Natural killer cell (primary cell): ENCODE results near the gene ZC3H7B. TPM values are rescaled to one million over a fixed set of nuclear protein-coding genes. Genes with fewer than 3 reads are reported as not detected.

ENCODE experiments used
- ATAC-seq, 3 donors: fragments of 150-1000 bp in 2 of 3; fragments of 200-7000 bp in 1 of 3; cut with Tn5 transposase; 1 replicate in 1 of 3; 2 replicates in 2 of 3; pipeline ENCODE4 v1.10.0; 2021; ENCODE audit warnings: mild to moderate bottlenecking in 2 of 3, moderate library complexity in 2 of 3
- DNase-seq, 2 donors: peaks; one replicate each; pipeline versions ENCODE4 v3.0.0 to v3.0.0-alpha.2; 2013 to 2021; ENCODE audit warnings: mixed read lengths in 1 of 2
- H3K27ac ChIP-seq: one replicate; pipeline ENCODE4 v1.5.1; 2013; ENCODE audit warnings: mild to moderate bottlenecking, low read length
- H3K27me3 ChIP-seq: one replicate; pipeline ENCODE4 v1.6.1; 2013; ENCODE audit warnings: low read length; ENCODE audit not compliant: control insufficient read depth, insufficient read depth
- H3K36me3 ChIP-seq: one replicate; pipeline ENCODE4 v1.6.1; 2013; ENCODE audit warnings: low read length; ENCODE audit not compliant: control insufficient read depth, insufficient read depth
- H3K4me1 ChIP-seq: one replicate; pipeline ENCODE4 v1.6.1; 2013; ENCODE audit warnings: low read length; ENCODE audit not compliant: control insufficient read depth, insufficient read depth
- H3K4me3 ChIP-seq: one replicate; pipeline ENCODE4 v1.5.1; 2013; ENCODE audit warnings: low read length
- H3K9me3 ChIP-seq: one replicate; pipeline ENCODE4 v1.6.1; 2013; ENCODE audit warnings: low read length; ENCODE audit not compliant: control insufficient read depth, insufficient read depth
- H3K27ac Mint-ChIP-seq, 2 donors: one replicate each; pipeline ENCODE4 v1.8.0; 2022; ENCODE audit warnings: mild to moderate bottlenecking in 2 of 2, mixed read lengths in 2 of 2, moderate library complexity in 1 of 2
- H3K27me3 Mint-ChIP-seq, 2 donors: one replicate each; pipeline ENCODE4 v1.8.0; 2022; ENCODE audit warnings: low read depth in 2 of 2, mixed read lengths in 2 of 2
- H3K36me3 Mint-ChIP-seq: one replicate; pipeline ENCODE4 v1.8.0; 2022; ENCODE audit warnings: mixed read lengths
- H3K4me1 Mint-ChIP-seq, 2 donors: one replicate each; pipeline ENCODE4 v1.8.0; 2022; ENCODE audit warnings: mixed read lengths in 2 of 2
- H3K4me3 Mint-ChIP-seq: one replicate; pipeline ENCODE4 v1.8.0; 2022; ENCODE audit warnings: mild to moderate bottlenecking, moderate library complexity, mixed read lengths
- H3K9me3 Mint-ChIP-seq, 2 donors: one replicate each; pipeline ENCODE4 v1.8.0; 2022; ENCODE audit warnings: mixed read lengths in 2 of 2
- WGBS: methylation state at CpG from one replicate; pipeline ENCODE4 v1.1.7; 2013; ENCODE audit warnings: missing lambda C conversion rate; ENCODE audit not compliant: insufficient coverage; 5-methylcytosine and 5-hydroxymethylcytosine counted together
- intact Hi-C: fragments of 100-400 bp; cut with micrococcal nuclease; formaldehyde crosslinking; loops from one replicate; pipeline ENCODE4 v1.14.2; 2022
- total RNA-seq, 4 donors: library from RNA; stranded (reverse); fragments of 120-200 nt in 1 of 4; gene quantifications; one replicate each; pipeline versions ENCODE4 v1.2.3 to v1.2.4, GENCODE V29; 2013 to 2022
- TF ChIP-seq, protein P1 (sequence below): fragments of 200-600 bp; IDR thresholded peaks from one replicate; pipeline ENCODE4 v1.8.0; 2022; ENCODE audit warnings: antibody characterized with exemption

Gene ZC3H7B
- total RNA-seq, 3 donors from 2014 or later (not counting 1 experiment from before 2014, with no cell fraction given): 33.9 to 40.3 (median 38.3) TPM

DNA sequence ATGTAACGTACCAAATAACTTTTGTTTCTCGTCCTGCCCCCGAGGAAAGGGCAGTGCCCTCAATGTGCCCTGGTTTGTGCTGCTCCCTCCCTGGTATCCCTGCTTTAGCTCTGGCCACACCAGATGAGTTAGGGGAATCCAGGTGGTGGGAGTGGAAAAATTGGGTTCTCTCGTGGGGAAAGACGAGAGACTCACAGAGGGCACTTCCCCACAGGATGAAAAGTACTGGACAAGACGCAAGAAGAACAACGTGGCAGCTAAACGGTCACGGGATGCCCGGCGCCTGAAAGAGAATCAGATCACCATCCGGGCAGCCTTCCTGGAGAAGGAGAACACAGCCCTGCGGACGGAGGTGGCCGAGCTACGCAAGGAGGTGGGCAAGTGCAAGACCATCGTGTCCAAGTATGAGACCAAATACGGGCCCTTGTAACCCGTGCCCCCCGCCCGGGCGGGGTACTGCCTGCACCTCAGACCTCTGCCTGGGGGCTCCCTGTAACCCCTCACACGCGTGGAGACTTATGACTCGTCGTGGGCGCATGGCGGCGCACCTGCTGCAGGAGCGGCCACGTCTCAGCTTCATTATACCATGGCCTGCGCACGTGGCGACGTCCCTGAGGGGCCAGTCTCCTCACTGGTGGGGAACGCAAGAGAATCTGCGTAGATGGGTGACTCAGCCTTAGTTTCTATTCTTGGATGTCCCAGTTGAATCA, 94.4 kb downstream of the ZC3H7B start:
- no peak overlapping the region for H3K27ac ChIP-seq
- no peaks in the 10 kb centered on the region for H3K27me3 ChIP-seq
- DNase-seq (no peak), ATAC-seq (peak in 1 of 3 donors; percentile 17)
- TF ChIP-seq, protein P1, sequence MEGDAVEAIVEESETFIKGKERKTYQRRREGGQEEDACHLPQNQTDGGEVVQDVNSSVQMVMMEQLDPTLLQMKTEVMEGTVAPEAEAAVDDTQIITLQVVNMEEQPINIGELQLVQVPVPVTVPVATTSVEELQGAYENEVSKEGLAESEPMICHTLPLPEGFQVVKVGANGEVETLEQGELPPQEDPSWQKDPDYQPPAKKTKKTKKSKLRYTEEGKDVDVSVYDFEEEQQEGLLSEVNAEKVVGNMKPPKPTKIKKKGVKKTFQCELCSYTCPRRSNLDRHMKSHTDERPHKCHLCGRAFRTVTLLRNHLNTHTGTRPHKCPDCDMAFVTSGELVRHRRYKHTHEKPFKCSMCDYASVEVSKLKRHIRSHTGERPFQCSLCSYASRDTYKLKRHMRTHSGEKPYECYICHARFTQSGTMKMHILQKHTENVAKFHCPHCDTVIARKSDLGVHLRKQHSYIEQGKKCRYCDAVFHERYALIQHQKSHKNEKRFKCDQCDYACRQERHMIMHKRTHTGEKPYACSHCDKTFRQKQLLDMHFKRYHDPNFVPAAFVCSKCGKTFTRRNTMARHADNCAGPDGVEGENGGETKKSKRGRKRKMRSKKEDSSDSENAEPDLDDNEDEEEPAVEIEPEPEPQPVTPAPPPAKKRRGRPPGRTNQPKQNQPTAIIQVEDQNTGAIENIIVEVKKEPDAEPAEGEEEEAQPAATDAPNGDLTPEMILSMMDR: no peak
- peaks cover 23% of the 10 kb centered on the region for H3K36me3 ChIP-seq
- WGBS: 96% methylated on average over 37 of the region's 37 CpGs
- no peaks in the 10 kb centered on the region for H3K9me3 Mint-ChIP-seq
- no peaks in the 10 kb centered on the region for H3K9me3 ChIP-seq
- H3K4me3 ChIP-seq: no peak overlapping the region
- no peak overlapping the region for H3K27ac Mint-ChIP-seq
- H3K27me3 Mint-ChIP-seq: no peaks in the 10 kb centered on the region
- H3K4me1 ChIP-seq: no peaks in the 10 kb centered on the region
- no peaks in the 10 kb centered on the region for H3K36me3 Mint-ChIP-seq
- intact Hi-C loops: no loop called here
- H3K4me1 Mint-ChIP-seq: no peaks in the 10 kb centered on the region
- H3K4me3 Mint-ChIP-seq: no peak overlapping the region

DNA sequence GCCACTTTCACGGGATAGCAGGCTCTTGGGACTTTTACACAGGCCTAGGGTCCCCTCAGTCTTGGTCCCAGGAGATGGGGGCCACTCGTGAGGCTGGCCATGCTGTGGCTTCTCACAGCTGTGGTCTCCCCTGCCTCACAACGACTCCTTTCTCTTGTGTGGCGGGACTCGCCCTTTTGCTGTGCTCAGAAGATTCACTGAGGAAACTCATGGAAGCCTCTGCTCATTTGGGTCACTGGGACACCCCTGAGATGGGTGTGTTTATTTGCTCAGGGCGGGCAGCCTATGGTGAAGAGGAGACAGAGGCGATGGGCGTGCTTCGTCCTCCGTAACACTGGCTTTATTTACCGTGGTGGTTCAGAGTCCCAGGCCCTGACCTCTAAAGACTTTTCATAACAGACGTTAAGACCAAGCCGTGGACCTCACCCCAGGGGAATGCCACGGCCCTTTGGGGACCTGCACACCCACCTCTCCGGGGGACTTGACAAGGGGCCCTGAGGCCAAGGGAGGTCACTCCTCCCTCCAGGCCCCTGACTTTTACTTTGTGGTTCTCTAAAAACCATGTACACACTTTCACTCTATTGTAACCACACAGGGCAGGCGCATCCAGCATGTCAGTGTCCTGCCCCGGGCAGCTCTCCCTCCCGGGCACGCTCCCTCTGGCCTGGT, 96.0 kb downstream of the ZC3H7B start:
- DNase-seq (no peak), ATAC-seq (no peak)
- Histone ChIP-seq H3K27ac (no peak overlapping the region), H3K4me3 (no peak overlapping the region), H3K36me3 (peaks cover 23% of the 10 kb centered on the region), H3K9me3 (no peaks in the 10 kb centered on the region), H3K4me1 (no peaks in the 10 kb centered on the region), H3K27me3 (no peaks in the 10 kb centered on the region)
- 92% methylated on average over 19 of the region's 19 CpGs for WGBS
- intact Hi-C loops: no loop called here
- Mint-ChIP-seq H3K9me3 (no peaks in the 10 kb centered on the region), H3K4me3 (no peak overlapping the region), H3K27ac (no peak overlapping the region), H3K27me3 (no peaks in the 10 kb centered on the region), H3K4me1 (no peaks in the 10 kb centered on the region), H3K36me3 (no peaks in the 10 kb centered on the region)
- TF ChIP-seq, protein P1: no peak

DNA sequence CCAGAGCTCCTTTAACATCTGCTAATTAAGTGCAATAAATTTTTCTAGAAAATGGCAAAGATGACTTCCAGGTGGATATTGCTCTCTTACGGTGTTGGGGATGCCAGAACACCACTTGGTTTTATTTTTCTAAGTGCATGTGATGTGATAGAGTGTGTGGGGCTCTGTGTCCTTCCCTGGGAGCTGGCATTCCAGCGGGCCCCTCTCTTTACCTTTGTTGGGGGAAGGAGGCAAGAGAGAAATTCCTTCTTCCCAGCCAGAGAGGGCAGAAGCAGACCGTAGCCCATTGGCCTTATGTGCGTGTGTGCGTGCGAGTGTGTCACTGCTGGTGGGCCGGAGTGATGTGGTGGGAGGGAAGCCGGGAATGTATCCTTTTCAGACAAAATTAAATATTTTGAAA, 97.6 kb downstream of the ZC3H7B start:
- H3K36me3 Mint-ChIP-seq: no peaks in the 10 kb centered on the region
- Histone ChIP-seq H3K4me3 (no peak overlapping the region), H3K9me3 (no peaks in the 10 kb centered on the region), H3K27ac (no peak overlapping the region), H3K36me3 (peaks cover 23% of the 10 kb centered on the region), H3K4me1 (peaks cover 4% of the 10 kb centered on the region), H3K27me3 (no peaks in the 10 kb centered on the region)
- DNase-seq (no peak), ATAC-seq (no peak)
- H3K4me3 Mint-ChIP-seq: no peak overlapping the region
- peaks cover 0 to 2% of the 10 kb centered on the region in 2 donors for H3K27me3 Mint-ChIP-seq
- intact Hi-C loops: no loop called here
- H3K9me3 Mint-ChIP-seq: no peaks in the 10 kb centered on the region
- peaks cover 5% of the 10 kb centered on the region in 2 donors for H3K4me1 Mint-ChIP-seq
- TF ChIP-seq, protein P1: no peak
- no peak overlapping the region for H3K27ac Mint-ChIP-seq
- 96% methylated on average over 7 of the region's 8 CpGs for WGBS
